ENCODE results near the gene EPB41L2.
"Not testable (repeated sequence)": the region's sequence is repeated elsewhere in the genome, so short reads cannot be mapped to it uniquely, and the experiment has no call there.

Gene EPB41L2

GRCh38 chr6:130994319-130995097, 68.5 kb downstream of the EPB41L2 start:
- DNase-seq, result no peak
- Histone ChIP-seq H3K27ac (no peak overlapping the region), H3K36me3 (replicated peaks) (no peaks in the 10 kb centered on the region), H3K4me3 (ENCODE audit: low read depth, low read length) (no peak overlapping the region), H3K27me3 (replicated peaks) (no peaks in the 10 kb centered on the region)
- in situ Hi-C loops (cut with HindIII; ENCODE audit: low pct_ligation_motif_present, low sequenced_read_pairs), result no loop called here
- no peak for TF ChIP-seq CTCF (IDR thresholded peaks at IDR 0.05; ENCODE audit: low read depth, low read length, missing control alignments)

GRCh38 chr6:130993292-130993765, 69.7 kb downstream of the EPB41L2 start:
- in situ Hi-C loops (cut with HindIII; ENCODE audit: low pct_ligation_motif_present, low sequenced_read_pairs), result no loop called here
- H3K27me3 ChIP-seq (replicated peaks), result no peaks in the 10 kb centered on the region
- no peaks in the 10 kb centered on the region for H3K36me3 ChIP-seq (replicated peaks)
- TF ChIP-seq CTCF (IDR thresholded peaks at IDR 0.05; ENCODE audit: low read depth, low read length, missing control alignments), result no peak
- no peak for DNase-seq
- H3K27ac ChIP-seq, result no peak overlapping the region
- H3K4me3 ChIP-seq (ENCODE audit: low read depth, low read length), result no peak overlapping the region

GRCh38 chr6:130991422-130992137, 71.5 kb downstream of the EPB41L2 start:
- no peak for TF ChIP-seq CTCF (IDR thresholded peaks at IDR 0.05; ENCODE audit: low read depth, low read length, missing control alignments)
- no peak for DNase-seq
- Histone ChIP-seq H3K36me3 (replicated peaks) (no peaks in the 10 kb centered on the region), H3K27me3 (replicated peaks) (no peaks in the 10 kb centered on the region), H3K27ac (no peak overlapping the region), H3K4me3 (ENCODE audit: low read depth, low read length) (no peak overlapping the region)
- in situ Hi-C loops (cut with HindIII; ENCODE audit: low pct_ligation_motif_present, low sequenced_read_pairs), result no loop called here

GRCh38 chr6:130987539-130987938, 75.5 kb downstream of the EPB41L2 start:
- H3K27me3 ChIP-seq (replicated peaks); DNase-seq; H3K36me3 ChIP-seq (replicated peaks); in situ Hi-C loops (cut with HindIII; ENCODE audit: low pct_ligation_motif_present, low sequenced_read_pairs); H3K27ac ChIP-seq; H3K4me3 ChIP-seq (ENCODE audit: low read depth, low read length): not testable (repeated sequence)

- no peak for DNase-seq
- TF ChIP-seq CTCF (IDR thresholded peaks at IDR 0.05; ENCODE audit: low read depth, low read length, missing control alignments), result no peak
Measured at GRCh38 chr6:130985115-130985514, 77.9 kb downstream of the EPB41L2 start.

GRCh38 chr6:130982941-130983456, 80.0 kb downstream of the EPB41L2 start:
- DNase-seq, result no peak
- no peak overlapping the region for H3K27ac ChIP-seq
- in situ Hi-C loops (cut with HindIII; ENCODE audit: low pct_ligation_motif_present, low sequenced_read_pairs), result no loop called here
- no peaks in the 10 kb centered on the region for H3K36me3 ChIP-seq (replicated peaks)
- TF ChIP-seq CTCF (IDR thresholded peaks at IDR 0.05; ENCODE audit: low read depth, low read length, missing control alignments), result no peak
- H3K4me3 ChIP-seq (ENCODE audit: low read depth, low read length), result no peak overlapping the region
- H3K27me3 ChIP-seq (replicated peaks), result no peaks in the 10 kb centered on the region

More at GRCh38 chr6:130985115-130985514, 77.9 kb downstream of the EPB41L2 start:
- Histone ChIP-seq H3K4me3 (ENCODE audit: low read depth, low read length) (no peak overlapping the region), H3K27ac (no peak overlapping the region), H3K36me3 (replicated peaks) (no peaks in the 10 kb centered on the region), H3K27me3 (replicated peaks) (no peaks in the 10 kb centered on the region)
- in situ Hi-C loops (cut with HindIII; ENCODE audit: low pct_ligation_motif_present, low sequenced_read_pairs), result no loop called here

All from brain microvascular endothelial cell (primary cell).